H9 (cell line): ENCODE data around the gene RBMS3. TPM values are rescaled to one million over a fixed set of nuclear protein-coding genes. Genes with fewer than 3 reads are reported as not detected.

Experiments used
- DNase-seq: peaks from one replicate; pipeline ENCODE4 v3.0.0-alpha.2; 2017
- H2AFZ ChIP-seq: one replicate; pipeline ENCODE4 v1.6.1; 2013; ENCODE audit warnings: mild to moderate bottlenecking, low read length, control low read depth, moderate library complexity
- H2AK5ac ChIP-seq: 2 replicates; pipeline ENCODE4 v1.6.1; 2013; ENCODE audit warnings: low read length, control low read depth, mixed read lengths; ENCODE audit not compliant: insufficient read length
- H2BK120ac ChIP-seq: one replicate; pipeline ENCODE4 v1.6.1; 2013; ENCODE audit warnings: low read depth, mild to moderate bottlenecking, low read length, control low read depth, inconsistent platforms; ENCODE audit not compliant: poor library complexity, severe bottlenecking
- H2BK12ac ChIP-seq: 2 replicates; pipeline ENCODE4 v1.6.1; 2013; ENCODE audit warnings: low read length, control low read depth, mixed read lengths, low read depth; ENCODE audit not compliant: insufficient read length
- H2BK15ac ChIP-seq: 2 replicates; pipeline ENCODE4 v1.6.1; 2013; ENCODE audit warnings: low read depth, low read length, control low read depth
- H2BK20ac ChIP-seq: one replicate; pipeline ENCODE4 v1.6.1; 2013; ENCODE audit warnings: low read depth, mild to moderate bottlenecking, low read length, control low read depth, inconsistent platforms; ENCODE audit not compliant: poor library complexity, severe bottlenecking
- H2BK5ac ChIP-seq: 2 replicates; pipeline ENCODE4 v1.6.1; 2013; ENCODE audit warnings: low read length, control low read depth, mixed read lengths; ENCODE audit not compliant: insufficient read length
- H3K14ac ChIP-seq: 2 replicates; pipeline ENCODE4 v1.6.1; 2013; ENCODE audit warnings: low read length, control low read depth; ENCODE audit not compliant: insufficient read depth
- H3K18ac ChIP-seq: 2 replicates; pipeline ENCODE4 v1.6.1; 2013; ENCODE audit warnings: low read depth, mild to moderate bottlenecking, mixed read lengths, low read length, control low read depth; ENCODE audit not compliant: insufficient read length
- H3K23ac ChIP-seq: 2 replicates; pipeline ENCODE4 v1.6.1; 2013; ENCODE audit warnings: low read length, control low read depth, mixed read lengths, low read depth; ENCODE audit not compliant: insufficient read length
- H3K23me2 ChIP-seq: 2 replicates; pipeline ENCODE4 v1.6.1; 2013; ENCODE audit warnings: low read depth, mild to moderate bottlenecking, mixed read lengths, low read length, control low read depth; ENCODE audit not compliant: insufficient read length, poor library complexity, severe bottlenecking
- H3K27ac ChIP-seq: 2 replicates; pipeline ENCODE4 v1.5.1; 2013; ENCODE audit warnings: low read length, control low read depth, mixed read lengths, low read depth; ENCODE audit not compliant: insufficient read length
- H3K27me3 ChIP-seq: 2 replicates; pipeline ENCODE4 v1.6.1; 2013; ENCODE audit warnings: low read length, control low read depth, inconsistent platforms; ENCODE audit not compliant: insufficient read depth
- H3K4ac ChIP-seq: 2 replicates; pipeline ENCODE4 v1.6.1; 2013; ENCODE audit warnings: low read depth, mild to moderate bottlenecking, control low read depth, inconsistent platforms, low read length, moderate library complexity
- H3K4me1 ChIP-seq: 2 replicates; pipeline ENCODE4 v1.6.1; 2013; ENCODE audit warnings: low read length, control low read depth, inconsistent platforms; ENCODE audit not compliant: insufficient read depth
- H3K4me2 ChIP-seq: 2 replicates; pipeline ENCODE4 v1.6.1; 2013; ENCODE audit warnings: low read length, control low read depth, mixed read lengths; ENCODE audit not compliant: insufficient read length, insufficient read depth
- H3K56ac ChIP-seq: 2 replicates; pipeline ENCODE4 v1.6.1; 2013; ENCODE audit warnings: low read depth, mild to moderate bottlenecking, mixed read lengths, low read length, control low read depth; ENCODE audit not compliant: insufficient read length
- H3K79me1 ChIP-seq: 2 replicates; pipeline ENCODE4 v1.6.1; 2013; ENCODE audit warnings: low read depth, mild to moderate bottlenecking, moderate library complexity, low read length, control low read depth, inconsistent platforms; ENCODE audit not compliant: insufficient read depth, poor library complexity, severe bottlenecking
- H3K79me2 ChIP-seq: 2 replicates; pipeline ENCODE4 v1.6.1; 2013; ENCODE audit warnings: low read length, control low read depth, inconsistent platforms; ENCODE audit not compliant: insufficient read depth
- H3K9ac ChIP-seq: 2 replicates; pipeline ENCODE4 v1.6.1; 2013; ENCODE audit warnings: low read length, control low read depth, mixed read lengths; ENCODE audit not compliant: insufficient read length; ENCODE audit errors: extremely low read depth
- H3K9me3 ChIP-seq: one replicate; pipeline ENCODE4 v1.6.1; 2013; ENCODE audit warnings: low read depth, low read length, inconsistent platforms; ENCODE audit not compliant: control insufficient read depth
- H3T11ph ChIP-seq: one replicate; pipeline ENCODE4 v1.6.1; 2013; ENCODE audit warnings: mild to moderate bottlenecking, low read length, control low read depth, inconsistent platforms
- H4K20me1 ChIP-seq: one replicate; pipeline ENCODE4 v1.6.1; 2013; ENCODE audit not compliant: control insufficient read depth, insufficient read length, insufficient read depth
- H4K5ac ChIP-seq: 2 replicates; pipeline ENCODE4 v1.6.1; 2013; ENCODE audit warnings: low read depth, mild to moderate bottlenecking, mixed read lengths, low read length, control low read depth; ENCODE audit not compliant: insufficient read length
- H4K8ac ChIP-seq: replicated peaks from 2 replicates; pipeline ENCODE4 v1.6.1; 2013; ENCODE audit warnings: low read length, control low read depth, mixed read lengths, low read depth; ENCODE audit not compliant: insufficient read length
- H4K91ac ChIP-seq: 2 replicates; pipeline ENCODE4 v1.6.1; 2013; ENCODE audit warnings: low read depth, mild to moderate bottlenecking, moderate library complexity, mixed read lengths, low read length, control low read depth; ENCODE audit not compliant: insufficient read length
- H3K27ac Mint-ChIP-seq, 3 experiments: 2 replicates in 2 of 3; 3 replicates in 1 of 3; pipeline ENCODE4 v1.8.0; 2020 to 2021; ENCODE audit warnings: mixed read lengths in 3 of 3, mild to moderate bottlenecking in 1 of 3, moderate library complexity in 1 of 3
- H3K27me3 Mint-ChIP-seq: 2 replicates; pipeline ENCODE4 v1.8.0; 2021; ENCODE audit warnings: low read depth, mild to moderate bottlenecking, moderate library complexity, mixed read lengths
- H3K36me3 Mint-ChIP-seq, 3 experiments: 2 replicates in 2 of 3; 3 replicates in 1 of 3; pipeline ENCODE4 v1.8.0; 2020 to 2021; ENCODE audit warnings: low read depth in 3 of 3, mixed read lengths in 3 of 3; ENCODE audit not compliant: insufficient read depth in 1 of 3
- H3K4me1 Mint-ChIP-seq, 2 experiments: 2 replicates each; pipeline ENCODE4 v1.8.0; 2020; ENCODE audit warnings: mixed read lengths in 2 of 2
- H3K4me3 Mint-ChIP-seq, 2 experiments: 2 replicates in 1 of 2; 3 replicates in 1 of 2; pipeline ENCODE4 v1.8.0; 2020 to 2021; ENCODE audit warnings: mild to moderate bottlenecking in 2 of 2, mixed read lengths in 2 of 2, moderate library complexity in 1 of 2
- H3K9me3 Mint-ChIP-seq, 2 experiments: 2 replicates in 1 of 2; 3 replicates in 1 of 2; pipeline ENCODE4 v1.8.0; 2020; ENCODE audit warnings: mild to moderate bottlenecking in 2 of 2, mixed read lengths in 2 of 2, moderate library complexity in 1 of 2
- CTCF ChIP-seq: fragments of 200-600 bp; sonication (generic); conservative IDR thresholded peaks from 3 replicates; pipeline ENCODE4 v1.8.0; 2021; ENCODE audit warnings: antibody characterized with exemption, mild to moderate bottlenecking
- WGBS: extraction: QIAGEN DNeasy Blood & Tissue Kit; methylation state at CpG from one replicate; pipeline ENCODE4 v1.1.7; 2013; ENCODE audit warnings: missing lambda C conversion rate, low lambda C conversion rate, mixed read lengths; ENCODE audit not compliant: insufficient read length; ENCODE audit errors: extremely low coverage; 5-methylcytosine and 5-hydroxymethylcytosine counted together
- total RNA-seq: library from RNA; stranded (reverse); gene quantifications from 2 replicates; pipeline ENCODE4 v1.2.1, GENCODE V29; 2021

The RBMS3 gene
- total RNA-seq, 1 experiment from 2014 or later: 8.1 TPM

GRCh38 chr3:29637068-29637467 lies 356.2 kb downstream of the RBMS3 start:
- no peak overlapping the region for H4K91ac ChIP-seq
- H3K18ac ChIP-seq: no peak overlapping the region
- H3K23me2 ChIP-seq: no peaks in the 10 kb centered on the region
- no peak for TF ChIP-seq CTCF
- H3K9ac ChIP-seq: no peak overlapping the region
- no peaks in the 10 kb centered on the region for H3K27me3 ChIP-seq
- no peak overlapping the region for H2AFZ ChIP-seq
- H3K27ac ChIP-seq: no peak overlapping the region
- H4K20me1 ChIP-seq: no peaks in the 10 kb centered on the region
- Mint-ChIP-seq H3K36me3 (peaks cover 3 to 7% (median 3%) of the 10 kb centered on the region in 3 experiments; a peak in 3 of 7 replicates), H3K4me1 (peaks cover 34 to 35% of the 10 kb centered on the region in 2 experiments), H3K27me3 (no peaks in the 10 kb centered on the region), H3K9me3 (peaks cover 0 to 6% of the 10 kb centered on the region in 2 experiments; a peak in 3 of 5 replicates), H3K4me3 (no peak overlapping the region), H3K27ac (no peak overlapping the region)
- H2BK20ac ChIP-seq: no peak overlapping the region
- H3K4ac ChIP-seq: no peak overlapping the region
- no peaks in the 10 kb centered on the region; the same call in 1 of the 2 replicates for H3K4me1 ChIP-seq
- no peak overlapping the region for H3K23ac ChIP-seq
- H3K79me2 ChIP-seq: no peaks in the 10 kb centered on the region
- H2BK5ac ChIP-seq: no peak overlapping the region
- no peak for DNase-seq
- no peak overlapping the region for H2BK120ac ChIP-seq
- no peak overlapping the region for H2AK5ac ChIP-seq
- H3K56ac ChIP-seq: no peak overlapping the region
- H3K14ac ChIP-seq: no peak overlapping the region
- no CpG with 5 or more reads among the region's 3 CpGs for WGBS
- H4K8ac ChIP-seq: no peak overlapping the region
- H3K79me1 ChIP-seq: no peaks in the 10 kb centered on the region
- H2BK15ac ChIP-seq: no peak overlapping the region
- no peak overlapping the region for H2BK12ac ChIP-seq
- no peaks in the 10 kb centered on the region for H3K9me3 ChIP-seq
- no peak overlapping the region for H3T11ph ChIP-seq
- no peak overlapping the region for H4K5ac ChIP-seq
- no peak overlapping the region for H3K4me2 ChIP-seq
